Measurements from ENCODE around the gene KCNJ14.

KCNJ14 gene

GRCh38 chr19:48492925-48493717 lies 37.7 kb downstream of the KCNJ14 start:
- Histone ChIP-seq H3K36me3 (no peaks in the 10 kb centered on the region), H3K9me3 (peaks cover 5% of the 10 kb centered on the region), H3K4me3 (ENCODE audit: low read depth in 1 of 2, low read length in 1 of 2) (peak overlapping the region; percentile 52 to 59), H3K27ac (no peak overlapping the region), H3K4me1 (ENCODE audit: control insufficient read depth in 1 of 2, insufficient read depth in 1 of 2, low read depth in 1 of 2, low read length in 1 of 2) (peaks cover 12 to 37% of the 10 kb centered on the region in 2 experiments), H3K27me3 (peaks cover 88% of the 10 kb centered on the region)
- no peak for TF ChIP-seq CTCF (IDR thresholded peaks at IDR 0.05)

- H3K27me3 ChIP-seq, result peaks cover 92% of the 10 kb centered on the region
- TF ChIP-seq CTCF (IDR thresholded peaks at IDR 0.05), result no peak
- peaks cover 5% of the 10 kb centered on the region for H3K9me3 ChIP-seq
- no peaks in the 10 kb centered on the region for H3K36me3 ChIP-seq
- peak overlapping the region; percentile 52 to 59 for H3K4me3 ChIP-seq (ENCODE audit: low read depth in 1 of 2, low read length in 1 of 2)
- H3K27ac ChIP-seq, result no peak overlapping the region
- peaks cover 12 to 37% of the 10 kb centered on the region in 2 experiments for H3K4me1 ChIP-seq (ENCODE audit: control insufficient read depth in 1 of 2, insufficient read depth in 1 of 2, low read depth in 1 of 2, low read length in 1 of 2)
These were observed 38.5 kb downstream of the KCNJ14 start for GRCh38 chr19:48493718-48494401.

GRCh38 chr19:48495396-48495795 lies 40.0 kb downstream of the KCNJ14 start:
- peaks cover 12 to 37% of the 10 kb centered on the region in 2 experiments for H3K4me1 ChIP-seq (ENCODE audit: control insufficient read depth in 1 of 2, insufficient read depth in 1 of 2, low read depth in 1 of 2, low read length in 1 of 2)
- H3K27ac ChIP-seq, result no peak overlapping the region
- H3K27me3 ChIP-seq, result peaks cover 97% of the 10 kb centered on the region
- H3K4me3 ChIP-seq (ENCODE audit: low read depth in 1 of 2, low read length in 1 of 2), result no peak overlapping the region
- H3K9me3 ChIP-seq, result peaks cover 5% of the 10 kb centered on the region
- no peaks in the 10 kb centered on the region for H3K36me3 ChIP-seq
- TF ChIP-seq CTCF (IDR thresholded peaks at IDR 0.05), result no peak

GRCh38 chr19:48496959-48497727 lies 41.8 kb downstream of the KCNJ14 start:
- H3K27me3 ChIP-seq, result peaks cover 89% of the 10 kb centered on the region
- peaks cover 23 to 38% of the 10 kb centered on the region in 2 experiments for H3K4me1 ChIP-seq (ENCODE audit: control insufficient read depth in 1 of 2, insufficient read depth in 1 of 2, low read depth in 1 of 2, low read length in 1 of 2)
- H3K4me3 ChIP-seq (ENCODE audit: low read depth in 1 of 2, low read length in 1 of 2), result no peak overlapping the region
- no peak overlapping the region for H3K27ac ChIP-seq
- no peaks in the 10 kb centered on the region for H3K36me3 ChIP-seq
- peaks cover 5% of the 10 kb centered on the region for H3K9me3 ChIP-seq
- TF ChIP-seq CTCF (IDR thresholded peaks at IDR 0.05), result no peak

- no peak for TF ChIP-seq CTCF (IDR thresholded peaks at IDR 0.05)
- no peak overlapping the region for H3K27ac ChIP-seq
- peaks cover 3% of the 10 kb centered on the region for H3K9me3 ChIP-seq
- H3K4me1 ChIP-seq (ENCODE audit: control insufficient read depth in 1 of 2, insufficient read depth in 1 of 2, low read depth in 1 of 2, low read length in 1 of 2), result peaks cover 23 to 36% of the 10 kb centered on the region in 2 experiments
- peaks cover 81% of the 10 kb centered on the region for H3K27me3 ChIP-seq
- no peaks in the 10 kb centered on the region for H3K36me3 ChIP-seq
- no peak overlapping the region for H3K4me3 ChIP-seq (ENCODE audit: low read depth in 1 of 2, low read length in 1 of 2)
These were observed 42.6 kb downstream of the KCNJ14 start for GRCh38 chr19:48497728-48498594.

Data from neutrophil (primary cell).